DMS79 treated with DMSO at 0.1 percent for 48 hours (cell line): ENCODE data around the gene PIGR.

Experiments used
- DNase-seq: peaks from one replicate; lab custom pipeline; 2025; lab: John Stamatoyannopoulos, UW

Gene PIGR

DNA sequence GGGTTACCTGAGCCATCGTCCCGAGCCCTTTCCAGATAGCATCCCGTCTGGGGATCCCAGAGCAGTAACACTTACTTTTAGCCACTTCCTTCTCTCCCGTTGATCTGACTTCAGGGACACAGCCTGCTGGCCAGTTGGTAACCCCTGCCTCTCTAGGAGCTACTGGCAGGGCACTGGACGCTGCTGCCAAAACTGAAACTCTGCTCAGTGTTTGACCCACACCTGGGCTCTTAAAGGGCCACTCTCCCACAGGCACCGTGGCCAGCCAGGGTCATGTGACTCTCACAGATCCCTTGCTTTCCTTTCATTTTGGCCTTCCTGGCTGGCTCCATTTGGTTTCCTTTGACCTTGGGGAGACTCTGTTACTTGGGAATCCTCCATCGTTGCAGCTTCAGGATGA lies at the start of gene PIGR:
Gene PIGR (minus strand): TSS at position 206 of the 400 bp plus-strand sequence. CDS start 5,935 bp downstream, outside the sequence.
- DNase-seq = no peak

DNA sequence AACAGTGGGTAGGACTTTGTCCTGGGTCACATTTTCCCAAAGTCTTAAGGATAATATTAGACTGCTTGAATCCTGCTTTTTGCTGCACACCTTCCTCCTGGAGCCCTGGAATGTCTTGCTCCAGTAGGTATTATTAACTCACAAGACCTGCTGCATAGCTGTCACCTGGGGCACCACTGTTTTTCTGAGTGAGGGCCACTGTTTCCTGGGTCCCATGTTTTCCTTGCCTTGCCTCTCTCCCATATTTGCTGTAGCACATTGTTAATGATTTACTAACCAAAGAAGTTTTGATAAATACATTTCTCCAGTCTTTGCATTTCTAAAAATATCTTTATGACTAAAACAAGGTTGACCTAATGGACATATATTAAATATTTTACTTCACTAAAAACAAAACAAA lies 46.5 kb upstream of the PIGR start:
- no peak for DNase-seq

DNA sequence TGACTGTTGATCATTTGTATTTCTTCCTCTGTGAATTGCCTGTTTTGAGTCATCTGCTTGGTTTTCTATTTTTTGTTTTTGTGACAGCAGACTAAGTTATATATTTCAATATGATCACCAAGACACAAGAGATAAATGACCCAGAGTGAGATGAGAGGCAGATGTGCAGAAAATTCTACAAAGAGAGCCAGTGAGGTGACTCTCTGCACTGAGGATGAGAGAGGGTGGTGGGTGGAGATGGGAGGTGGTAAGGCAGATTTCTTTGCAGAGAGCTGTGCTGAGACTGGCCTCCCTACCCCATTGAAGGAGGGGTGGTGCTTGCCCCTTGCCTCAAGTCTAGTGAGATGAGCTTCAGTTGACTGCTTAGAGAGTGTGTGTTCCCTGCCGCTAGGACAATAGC lies 41.6 kb upstream of the PIGR start:
- DNase-seq = no peak

DNA sequence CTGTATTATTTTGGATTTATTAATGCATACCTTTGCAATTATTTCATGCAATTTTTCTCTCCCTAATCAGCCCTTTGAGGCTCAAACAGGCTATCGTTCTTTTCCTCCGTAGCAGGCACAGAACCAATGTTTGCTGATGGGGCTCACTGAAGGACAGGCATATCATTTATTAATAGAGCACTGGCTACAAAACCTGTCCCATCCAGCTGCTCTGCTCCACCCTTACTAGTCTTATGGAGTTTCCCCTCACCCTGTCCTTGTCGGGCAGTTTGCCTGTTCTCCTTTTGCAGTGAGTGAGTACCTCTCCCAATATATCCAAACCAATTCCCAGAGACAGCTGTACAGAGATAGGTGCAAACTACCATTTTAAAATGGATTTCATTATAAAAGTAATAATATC lies 40.6 kb upstream of the PIGR start:
- no peak for DNase-seq

- no peak for DNase-seq
Measured at GRCh38 chr1:206986402-206986801, 40.1 kb upstream of the PIGR start.

DNA sequence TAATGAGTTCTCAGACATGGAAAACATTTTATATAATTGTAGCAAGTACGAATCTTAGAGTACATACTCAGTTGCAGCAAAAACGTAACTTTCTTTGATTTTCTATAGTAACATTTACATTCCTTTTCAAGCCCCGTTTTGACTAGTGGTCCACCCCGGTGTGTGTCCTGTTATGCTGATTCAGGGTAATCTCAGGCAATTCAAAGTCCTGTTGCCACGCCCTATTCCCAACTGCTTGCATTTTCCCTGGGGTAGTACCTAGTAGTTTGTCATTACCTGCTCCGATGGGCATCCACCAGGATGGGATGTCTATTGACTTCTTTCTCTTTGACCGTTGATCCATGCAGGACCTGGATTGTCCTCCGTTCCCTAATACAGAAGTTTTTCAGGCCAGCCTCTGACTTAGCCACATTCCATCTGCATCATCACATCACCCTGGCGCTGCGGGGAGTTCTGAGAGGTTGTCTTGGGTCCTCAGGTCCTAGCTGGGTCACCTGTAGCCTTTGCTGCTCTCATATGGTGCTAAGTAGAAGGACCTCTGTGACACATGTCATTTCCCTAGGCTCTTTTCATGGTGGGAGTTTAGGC lies 39.0 kb upstream of the PIGR start:
- DNase-seq = no peak

DNA sequence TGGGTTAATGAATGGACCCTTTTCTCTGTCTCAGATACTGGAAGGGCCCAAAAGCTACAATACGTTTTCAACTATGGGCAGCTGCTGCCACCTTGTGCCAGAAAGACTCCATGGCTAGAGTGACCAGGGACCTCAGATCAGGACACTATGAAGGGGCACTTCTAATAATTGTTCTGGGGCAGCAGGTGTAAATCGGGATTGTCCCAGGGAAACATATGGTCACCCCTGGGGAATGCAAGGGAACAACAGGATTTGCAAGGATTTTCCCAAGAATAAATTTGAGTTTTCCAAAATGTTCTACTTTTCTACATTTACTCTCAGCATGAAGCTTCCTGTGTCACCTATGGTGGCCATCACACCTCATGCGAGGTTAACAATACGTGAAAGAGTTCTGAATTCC lies 36.0 kb upstream of the PIGR start:
- peak; percentile 47 for DNase-seq

- no peak for DNase-seq
Measured at GRCh38 chr1:206979379-206980043, 33.2 kb upstream of the PIGR start.

GRCh38 chr1:206978259-206978658 lies 32.0 kb upstream of the PIGR start:
- no peak for DNase-seq

DNA sequence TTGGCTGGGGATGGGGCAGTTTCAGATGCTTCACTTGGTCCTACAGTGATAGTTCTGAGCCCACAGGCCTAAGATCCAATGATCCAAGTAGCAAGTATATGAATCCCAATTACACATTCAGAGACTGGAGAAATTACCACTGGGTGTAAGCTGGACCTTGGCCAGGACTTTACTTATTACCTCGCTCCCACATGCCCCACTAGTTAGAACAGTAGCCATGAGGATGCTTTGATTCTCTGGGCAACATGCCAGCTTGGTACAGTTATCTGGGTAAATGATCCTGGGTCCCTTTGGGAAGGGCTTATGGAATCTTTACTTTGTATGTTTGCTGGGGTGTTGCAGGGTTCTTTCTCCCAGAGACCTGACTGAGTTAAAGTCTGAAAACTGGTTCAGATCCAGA lies 29.0 kb upstream of the PIGR start:
- DNase-seq = no peak

- no peak for DNase-seq
Measured at GRCh38 chr1:206974140-206974539, 27.9 kb upstream of the PIGR start.

- DNase-seq = no peak
Measured at GRCh38 chr1:206972728-206973127, 26.5 kb upstream of the PIGR start.

DNA sequence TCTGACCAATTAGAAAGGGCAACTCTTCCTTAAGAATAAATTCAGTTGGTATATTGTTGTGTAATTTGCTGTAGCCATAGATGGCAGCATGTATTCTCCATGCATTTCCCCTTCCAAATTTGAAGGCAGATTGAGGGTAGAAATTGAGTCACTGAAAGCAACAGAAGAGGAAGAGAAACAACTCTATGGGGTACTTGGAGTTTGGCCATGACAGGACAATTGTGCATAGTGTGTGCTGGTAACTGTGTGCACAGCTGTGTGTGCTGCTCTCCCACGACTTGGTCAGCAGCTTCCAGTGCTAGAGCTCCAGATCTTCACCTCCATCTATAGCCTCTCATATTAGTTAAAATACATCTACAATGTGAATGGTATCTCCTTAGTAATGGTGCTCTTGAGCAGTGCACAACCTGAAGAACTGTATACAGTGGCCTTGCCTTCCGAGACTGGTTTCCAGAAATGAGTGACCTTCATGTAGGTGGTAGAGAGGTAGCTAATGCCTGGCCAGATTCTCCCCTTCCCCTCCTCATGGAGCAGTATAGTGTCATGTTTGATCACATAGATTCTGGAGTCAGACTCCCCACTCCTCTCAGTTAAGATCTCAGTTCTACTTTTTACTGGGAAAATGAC lies 24.9 kb upstream of the PIGR start:
- DNase-seq = no peak

GRCh38 chr1:206970446-206970845 lies 24.2 kb upstream of the PIGR start, which contains the start of gene FCAMR:
TSS of gene FCAMR (minus strand) at chr1:206970460. CDS start at chr1:206970125, 335 bp downstream.
- no peak for DNase-seq

DNA sequence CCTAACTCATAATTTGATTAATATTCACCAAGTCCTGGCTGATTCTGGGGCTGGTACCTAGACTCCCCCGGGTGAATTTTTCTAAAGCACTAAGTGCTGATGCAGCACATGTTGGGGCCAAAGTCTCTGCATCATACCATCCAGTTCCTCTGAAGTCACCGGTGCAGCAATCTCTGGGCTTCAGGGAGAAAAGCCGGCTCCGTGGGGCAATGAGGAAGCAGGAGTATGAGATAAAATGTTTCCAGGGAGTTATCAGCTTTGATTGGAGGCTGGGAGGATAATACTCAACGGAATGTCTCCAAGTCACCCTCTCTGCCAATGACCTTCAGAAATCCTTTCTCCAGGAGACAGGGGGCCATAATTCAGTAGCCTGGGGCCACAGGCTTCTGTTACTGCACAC lies 22.8 kb upstream of the PIGR start:
- no peak for DNase-seq

DNA sequence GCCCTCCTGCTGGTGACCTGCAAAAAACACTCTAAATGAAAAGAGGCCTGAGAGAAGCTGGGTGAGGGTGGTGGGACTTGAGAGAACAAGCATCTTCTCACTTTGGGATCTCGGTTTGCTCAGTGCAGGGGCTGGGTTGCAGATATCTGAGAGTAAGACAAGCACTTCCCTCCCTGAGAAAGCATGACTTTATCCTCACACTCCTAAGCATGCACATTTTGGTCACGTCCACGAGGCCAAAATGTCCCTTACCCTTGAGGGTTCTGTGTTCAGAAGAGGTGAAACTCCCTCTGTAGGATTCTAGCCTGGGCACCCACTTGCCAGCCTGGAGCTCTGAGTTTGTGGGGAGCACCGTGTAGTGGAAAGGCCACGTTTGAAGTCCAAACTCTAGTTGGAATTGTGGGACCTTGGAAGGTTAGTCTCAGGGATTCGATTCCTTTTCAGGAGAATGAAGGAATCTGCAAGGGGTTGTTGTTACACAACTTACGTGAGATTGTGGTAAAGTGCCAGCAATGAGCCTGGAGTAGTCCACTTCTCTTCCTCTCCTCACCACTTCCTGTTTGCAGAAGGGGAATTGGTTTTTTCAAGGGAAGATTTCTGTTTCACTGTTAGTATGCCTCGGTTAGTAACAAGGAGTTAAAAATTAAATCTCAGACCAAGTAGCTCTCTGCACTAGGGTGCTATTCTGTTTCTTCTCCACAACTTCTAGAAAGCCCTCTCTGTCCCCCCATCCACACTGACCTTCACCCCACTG lies 21.0 kb upstream of the PIGR start:
- DNase-seq = peak; percentile 18

DNA sequence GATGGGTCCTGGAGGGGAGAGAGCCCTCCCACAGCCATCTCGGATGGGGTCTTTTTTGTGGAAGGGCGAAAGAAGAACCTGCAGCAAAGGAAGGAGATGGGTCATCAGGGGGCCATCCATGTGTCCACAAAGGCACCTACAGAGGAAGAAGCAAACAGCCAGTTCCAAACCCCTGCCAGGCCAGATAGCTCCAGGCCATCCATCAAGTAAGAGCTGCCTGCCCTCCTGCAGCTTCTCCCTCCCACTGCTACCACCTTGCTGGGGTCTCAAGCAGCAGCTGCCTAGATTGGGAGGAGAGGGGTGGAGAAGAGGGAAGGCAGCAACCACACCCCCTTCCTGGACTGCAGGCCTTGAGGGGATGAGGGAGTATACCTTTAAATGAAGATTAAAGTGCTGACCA lies 19.5 kb upstream of the PIGR start:
- no peak for DNase-seq

DNA sequence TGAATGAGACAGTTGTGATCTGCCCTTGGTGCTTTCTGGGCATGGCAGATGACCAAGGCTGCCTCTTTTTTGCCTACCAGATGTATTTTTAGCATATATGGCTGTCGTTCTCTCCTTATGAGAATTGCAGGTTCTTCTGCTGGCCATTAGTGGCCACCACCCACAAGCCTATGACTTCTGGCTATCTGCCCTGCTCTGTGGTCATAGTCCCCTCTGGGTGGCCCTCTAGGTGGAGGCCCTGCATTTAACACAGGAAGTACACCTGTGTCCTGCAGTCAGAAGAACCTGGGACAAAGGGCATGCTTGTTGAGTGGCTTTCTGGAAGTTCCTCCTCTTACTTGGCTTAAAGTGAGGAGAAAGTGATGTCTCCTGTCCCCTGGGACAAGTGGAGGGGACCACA lies 17.5 kb upstream of the PIGR start:
- DNase-seq = no peak

DNA sequence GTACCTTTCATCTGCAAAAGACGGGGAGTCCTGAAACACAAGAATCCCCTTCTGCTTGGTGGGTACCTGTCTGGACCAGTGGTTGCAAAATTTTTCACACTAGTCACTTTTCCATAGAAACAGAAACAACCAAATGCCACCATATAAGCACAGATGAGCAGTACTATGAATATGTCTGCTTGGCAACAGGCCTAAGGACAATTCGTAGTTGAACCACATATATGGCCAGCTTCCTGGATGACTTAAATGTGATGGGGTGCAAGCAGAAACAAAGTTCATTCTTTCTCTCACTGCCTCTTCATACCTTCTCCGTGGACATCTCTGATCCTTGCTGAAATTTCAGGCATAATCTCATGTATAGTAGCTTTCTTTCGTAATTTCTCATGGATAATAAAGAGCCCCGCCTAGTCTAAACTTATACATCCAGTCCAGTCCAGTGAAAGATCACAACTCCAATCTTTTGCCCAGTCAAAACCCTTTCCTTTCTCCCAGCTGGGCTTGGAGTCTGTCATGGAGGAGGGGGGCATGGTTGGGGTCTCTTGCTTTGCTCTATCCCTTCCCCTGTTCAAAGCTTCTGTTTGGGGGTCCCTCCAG lies 16.9 kb upstream of the PIGR start:
- DNase-seq = no peak

- DNase-seq = no peak
Measured at GRCh38 chr1:206962272-206962671, 16.0 kb upstream of the PIGR start.

DNA sequence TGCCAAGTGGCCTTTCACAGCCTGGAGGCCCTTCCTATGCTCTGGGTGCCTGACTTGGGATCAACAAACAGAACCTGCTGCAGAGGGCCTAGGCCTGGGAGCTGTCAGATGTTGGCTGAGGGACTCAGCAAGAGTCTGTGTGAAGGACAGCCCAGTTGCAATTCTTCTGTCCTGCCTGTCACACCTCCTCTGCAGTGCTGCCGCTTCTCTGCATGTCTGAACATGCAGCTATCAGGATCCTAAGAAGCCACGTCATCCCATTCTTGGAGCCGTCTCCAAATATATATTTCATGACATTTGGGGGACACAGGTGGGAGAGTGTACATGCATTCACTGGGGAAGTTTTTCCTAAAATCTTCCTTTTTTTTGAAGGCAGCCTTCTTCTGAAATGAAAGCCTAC lies 15.4 kb upstream of the PIGR start:
- no peak for DNase-seq

DNA sequence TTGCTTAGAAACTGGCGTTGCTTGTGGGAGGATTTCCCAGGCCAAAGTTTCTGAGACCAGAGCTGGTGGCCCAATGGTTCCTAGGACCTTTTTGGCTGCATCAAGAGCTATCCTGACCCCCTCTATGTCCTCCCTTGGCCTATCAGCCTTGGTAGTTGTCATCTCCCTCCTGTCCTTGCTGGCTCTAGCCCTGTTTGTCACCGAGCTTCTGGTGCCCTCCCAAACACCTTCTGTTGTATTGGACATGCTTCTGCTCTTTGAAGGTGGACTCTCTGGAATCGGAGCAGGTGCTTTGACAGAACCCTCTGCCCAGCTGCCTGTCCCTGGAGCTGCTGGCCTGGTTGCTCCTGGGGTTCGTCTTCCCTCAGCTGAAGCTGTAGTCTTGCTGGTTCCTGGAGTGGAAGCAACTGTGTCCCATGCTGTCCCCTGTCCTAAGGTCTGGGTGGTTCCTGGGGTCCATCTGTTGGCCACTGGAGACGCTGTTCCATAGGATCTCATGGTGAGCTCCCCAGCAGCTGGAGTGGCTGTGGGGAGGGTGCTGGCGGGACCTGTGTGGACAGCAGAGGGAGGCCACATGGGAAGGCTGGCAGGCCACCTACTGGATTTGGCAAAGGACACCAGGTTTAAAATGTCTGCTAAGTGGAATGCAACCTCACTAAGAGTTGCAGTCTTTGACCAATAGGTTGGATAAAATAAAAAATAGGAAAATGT lies 14.6 kb upstream of the PIGR start:
- DNase-seq = no peak
